ENCODE measurements around the gene SKOR1.

SKOR1 gene

DNA sequence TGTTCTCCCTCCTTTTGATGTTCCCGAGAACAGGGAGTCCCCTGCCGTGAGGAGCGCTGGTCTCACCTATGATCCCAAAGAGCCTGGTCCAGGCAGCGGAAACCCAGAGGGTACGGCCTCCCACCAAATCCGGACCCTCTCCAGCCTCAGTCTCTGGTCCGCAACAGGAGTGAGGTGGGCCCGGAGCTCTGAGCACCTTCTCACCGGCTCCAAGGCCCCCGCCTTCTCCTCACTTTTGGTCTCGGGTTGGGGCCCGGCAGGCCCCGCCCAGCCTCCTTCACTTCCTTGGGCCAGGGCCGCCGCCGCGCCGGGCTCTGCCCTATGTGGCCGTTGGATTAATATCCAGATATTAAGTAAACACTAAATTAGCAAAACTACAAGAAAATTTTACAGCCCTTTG lies 5.7 kb upstream of the SKOR1 start:
- DNase-seq, result no peak

DNA sequence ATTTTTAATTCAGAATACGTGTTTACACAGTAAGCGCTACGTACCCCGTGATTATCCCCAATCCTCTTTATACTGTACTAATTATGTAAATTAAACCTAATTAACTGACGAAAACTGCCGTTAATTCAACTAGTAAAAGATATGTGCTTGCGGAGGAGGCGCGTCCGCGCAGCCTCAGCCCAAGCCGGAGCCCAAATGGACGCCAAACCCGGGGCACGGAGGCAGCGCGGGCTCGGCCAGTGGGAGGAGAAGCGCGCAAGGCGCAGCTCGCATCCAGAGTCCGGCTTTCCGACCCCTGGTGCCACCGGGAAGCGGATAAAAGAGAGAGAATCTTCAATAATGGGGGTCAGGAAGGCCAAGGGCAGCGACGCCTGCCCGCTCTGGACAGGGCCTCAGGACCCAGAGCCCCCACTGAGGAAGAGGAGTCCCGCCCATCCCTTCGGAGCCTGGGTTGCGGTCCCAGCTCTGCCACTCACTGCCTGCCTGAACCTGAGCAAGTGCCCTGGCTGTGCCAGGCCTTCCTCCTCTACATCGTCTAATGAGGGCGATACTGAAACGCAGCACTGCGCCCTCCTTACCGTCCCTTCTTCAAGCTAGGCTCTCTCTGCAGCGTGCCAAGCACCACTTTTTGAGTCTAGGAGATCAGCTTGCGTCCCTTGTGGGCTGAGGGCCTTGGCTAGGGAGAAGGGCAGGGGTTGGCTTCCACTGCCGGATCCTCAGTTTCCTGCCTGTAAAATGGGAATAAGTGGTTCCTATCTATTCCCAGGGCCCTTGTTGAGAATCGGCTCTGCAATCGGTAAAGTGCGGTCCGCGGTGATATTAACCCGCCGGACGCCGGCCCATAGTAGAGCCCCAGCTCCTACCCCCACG lies 5.0 kb upstream of the SKOR1 start:
- DNase-seq, result no peak

DNA sequence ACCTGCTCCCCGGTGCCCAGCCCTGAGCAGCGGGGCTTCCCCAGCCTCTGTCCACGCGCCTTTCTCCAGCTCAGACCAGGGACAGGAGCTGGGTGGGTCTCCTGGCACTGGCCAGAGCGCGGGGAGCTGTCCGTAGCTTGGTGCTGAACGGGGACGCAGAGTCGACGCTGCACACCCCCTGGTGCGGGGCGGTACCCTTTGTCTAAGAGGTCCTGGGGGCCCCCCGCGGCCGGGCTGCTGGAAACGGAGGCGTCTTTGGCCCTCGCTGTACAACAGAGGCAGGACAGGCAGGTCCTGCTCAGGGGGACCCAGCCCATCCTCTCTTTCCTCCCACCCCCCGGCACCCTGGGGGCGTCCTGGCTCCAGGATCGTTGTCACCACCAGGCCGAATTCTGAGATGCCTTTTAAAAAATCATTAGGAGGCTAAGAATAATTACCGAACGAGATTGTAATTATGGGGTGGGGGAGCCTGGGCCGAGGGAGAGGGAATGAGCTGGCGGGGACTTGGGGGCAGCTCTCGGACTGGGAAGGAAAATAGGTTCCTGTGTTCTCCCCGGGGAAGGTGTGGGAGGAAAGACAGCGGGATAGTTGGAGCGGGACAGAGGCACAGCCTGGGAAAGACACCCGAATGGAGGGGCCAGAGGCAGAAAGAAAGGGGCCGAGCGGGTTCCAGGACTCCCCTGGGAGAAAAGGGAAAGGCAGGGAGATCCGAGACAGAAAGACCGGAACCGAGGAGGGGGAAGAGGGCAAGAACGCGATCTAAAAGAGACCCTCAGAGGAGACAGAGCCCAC lies 4.1 kb upstream of the SKOR1 start:
- no peak for DNase-seq

DNA sequence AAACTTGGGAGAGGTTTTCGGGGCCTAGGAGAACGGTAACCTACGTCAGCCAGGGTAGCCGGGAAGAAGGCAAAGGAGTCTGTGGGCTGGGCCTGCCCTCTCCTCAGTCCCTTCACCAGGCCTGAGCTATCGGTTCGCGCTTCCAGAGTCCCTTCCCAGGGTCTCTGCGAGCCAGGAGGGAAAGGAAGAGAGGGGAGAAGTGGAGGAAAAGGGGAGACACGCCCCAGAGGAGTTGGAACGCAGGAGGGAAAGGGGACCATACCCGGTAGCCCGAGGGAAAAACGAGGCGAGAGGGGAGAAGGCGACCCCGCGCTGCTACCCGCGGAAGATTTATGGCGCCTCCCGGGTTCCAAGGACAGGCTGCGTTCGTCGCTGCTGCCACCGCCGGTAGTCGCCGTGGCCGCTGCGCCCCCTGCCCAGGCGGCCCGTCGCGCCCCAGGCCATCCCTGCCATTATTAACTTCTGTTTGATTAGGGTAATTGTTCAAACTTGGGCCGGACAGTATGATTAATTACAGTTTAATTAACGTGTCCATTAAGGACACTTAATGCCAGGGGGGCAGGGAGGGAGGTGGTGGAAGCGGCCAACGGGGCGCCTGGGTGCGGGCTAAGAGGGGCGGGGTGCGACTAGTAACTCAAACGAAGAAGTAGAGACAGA lies 3.4 kb upstream of the SKOR1 start:
- no peak for DNase-seq

DNA sequence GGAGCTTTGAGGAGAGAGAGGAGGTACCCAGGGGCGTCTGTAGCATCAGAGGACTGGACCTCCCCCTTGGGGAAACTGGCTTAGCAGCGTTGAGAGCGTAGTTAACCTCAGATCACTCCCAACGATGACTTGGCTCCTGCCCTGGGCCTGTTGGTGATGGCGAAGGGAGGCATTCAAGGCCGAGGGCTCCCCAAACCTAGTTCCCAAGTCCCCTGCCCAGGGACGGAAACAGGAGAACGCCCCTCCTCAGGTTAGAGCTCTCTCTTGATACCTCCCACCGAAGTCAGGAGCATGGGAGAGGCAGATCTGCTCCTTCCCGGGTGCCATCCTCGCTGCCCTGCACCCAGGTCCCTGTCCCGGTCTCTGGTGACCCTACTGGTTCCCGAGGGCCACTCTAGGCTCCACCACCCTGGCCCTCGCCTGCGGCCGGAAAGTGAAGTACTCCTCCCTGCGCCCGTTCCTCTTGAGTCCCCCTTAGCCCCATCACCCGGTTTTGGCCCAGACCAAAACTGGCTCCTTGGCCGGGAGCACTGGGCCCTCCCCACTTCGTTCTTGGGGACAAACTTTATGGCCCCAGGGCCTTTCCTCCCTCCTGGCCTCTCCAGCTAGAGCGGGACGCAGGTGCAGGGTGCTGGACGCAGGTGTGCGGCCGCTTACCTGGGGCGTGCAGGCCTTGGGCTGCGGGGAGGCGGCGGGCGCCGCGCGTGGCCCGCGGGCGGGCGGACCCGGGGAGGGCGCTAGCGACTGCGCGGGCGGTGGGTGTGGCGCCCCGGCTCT lies 2.6 kb upstream of the SKOR1 start:
- no peak for DNase-seq

DNA sequence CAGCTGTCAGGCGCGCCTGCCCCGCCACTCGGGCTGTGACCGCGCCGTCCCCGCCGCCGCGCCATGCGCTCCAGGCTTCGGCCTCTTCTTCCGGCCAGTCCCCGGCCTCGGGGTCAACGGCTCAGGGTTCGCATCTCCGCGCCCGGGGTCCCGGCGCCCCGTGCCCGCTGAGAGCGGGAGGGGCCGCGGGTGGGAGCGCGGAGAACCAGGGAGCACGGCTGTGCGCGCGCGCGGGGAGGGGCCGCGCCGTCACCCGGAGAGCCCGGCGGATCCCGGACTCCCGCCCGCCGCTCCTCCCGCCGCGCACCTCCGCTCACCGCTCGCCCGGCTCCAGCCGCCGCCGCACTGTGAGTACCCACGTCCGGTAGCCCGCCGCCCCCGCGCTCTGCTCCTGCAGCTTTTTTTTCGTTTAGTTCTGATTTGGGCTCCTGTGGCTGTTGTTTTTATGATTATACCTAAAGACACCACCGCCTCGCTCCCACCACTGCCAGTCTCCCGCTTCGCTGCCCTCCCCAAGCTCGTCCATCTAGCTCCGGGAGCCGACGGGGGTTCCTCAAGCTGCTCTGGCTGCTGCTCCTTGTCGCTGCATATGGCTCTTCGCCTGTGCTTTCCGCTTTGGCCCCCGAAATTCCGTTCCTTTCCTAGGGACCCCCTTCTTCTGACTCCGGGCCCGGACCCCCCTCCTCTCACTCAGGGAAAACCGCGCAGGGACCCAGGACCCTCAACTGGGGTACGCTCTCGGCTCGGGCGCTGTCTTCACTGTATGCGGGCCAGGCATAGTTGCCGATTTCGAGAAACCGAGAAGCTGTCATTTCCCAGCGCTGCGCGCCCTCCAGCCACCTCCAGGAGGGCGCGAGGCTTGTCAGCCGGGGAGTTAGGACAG lies 1.8 kb upstream of the SKOR1 start:
- DNase-seq, result no peak

DNA sequence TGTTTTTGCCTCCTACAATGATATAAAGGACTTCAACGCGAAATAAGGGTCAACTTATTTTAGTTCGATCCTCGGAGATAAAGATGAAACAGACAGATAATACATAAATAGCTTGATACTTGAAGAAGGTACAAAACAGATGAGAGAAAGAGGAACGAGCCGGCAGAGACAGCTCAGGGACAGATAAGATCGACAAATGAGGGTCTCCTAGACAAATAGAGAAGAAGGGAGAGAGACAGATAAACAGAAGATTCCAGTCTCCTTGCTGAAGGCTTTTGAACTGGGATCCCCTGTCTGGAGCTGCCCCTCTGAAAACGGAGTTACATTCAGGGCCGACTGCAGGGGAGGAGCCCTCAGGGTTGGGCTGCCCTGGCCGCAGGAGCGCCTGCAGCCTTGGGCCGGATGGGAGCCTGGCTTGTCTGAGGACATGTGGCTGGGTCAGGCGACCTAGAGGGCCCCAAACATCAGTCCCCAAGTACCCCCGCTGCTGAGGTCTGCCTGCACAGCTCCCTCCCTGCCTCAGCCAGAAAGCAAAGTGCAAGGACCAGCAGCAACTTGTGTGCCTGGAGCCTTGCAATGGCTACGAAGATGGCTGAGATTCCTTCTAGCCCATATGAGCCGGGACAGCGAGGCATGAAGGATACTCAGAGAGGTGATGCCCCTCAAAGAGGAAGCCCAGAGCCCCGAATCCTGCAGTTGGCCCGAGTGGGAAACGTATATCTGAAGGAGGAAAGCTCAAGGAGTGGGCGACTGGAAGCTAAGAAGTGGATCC lies 926 bp upstream of the SKOR1 start:
- DNase-seq, result no peak

DNA sequence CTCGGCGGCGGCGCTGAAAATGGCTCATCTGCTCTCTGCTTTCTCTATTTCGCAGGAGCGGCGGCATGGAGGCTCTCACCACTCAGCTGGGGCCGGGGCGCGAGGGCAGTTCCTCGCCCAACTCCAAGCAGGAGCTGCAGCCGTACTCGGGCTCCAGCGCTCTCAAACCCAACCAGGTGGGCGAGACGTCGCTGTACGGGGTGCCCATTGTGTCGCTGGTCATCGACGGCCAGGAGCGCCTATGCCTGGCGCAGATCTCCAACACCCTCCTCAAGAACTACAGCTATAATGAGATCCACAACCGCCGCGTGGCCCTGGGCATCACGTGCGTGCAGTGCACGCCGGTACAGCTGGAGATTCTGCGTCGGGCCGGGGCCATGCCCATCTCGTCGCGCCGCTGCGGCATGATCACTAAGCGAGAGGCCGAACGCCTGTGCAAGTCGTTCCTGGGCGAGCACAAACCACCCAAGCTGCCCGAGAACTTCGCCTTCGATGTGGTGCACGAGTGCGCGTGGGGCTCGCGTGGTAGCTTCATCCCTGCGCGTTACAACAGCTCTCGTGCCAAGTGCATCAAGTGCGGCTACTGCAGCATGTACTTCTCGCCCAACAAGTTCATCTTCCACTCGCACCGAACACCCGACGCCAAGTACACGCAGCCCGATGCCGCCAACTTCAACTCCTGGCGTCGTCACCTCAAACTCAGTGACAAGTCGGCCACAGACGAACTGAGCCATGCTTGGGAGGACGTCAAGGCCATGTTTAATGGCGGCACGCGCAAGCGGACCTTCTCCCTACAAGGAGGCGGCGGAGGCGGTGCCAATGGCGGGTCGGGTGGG lies 790 bp downstream of the SKOR1 start:
- DNase-seq, result no peak

DNA sequence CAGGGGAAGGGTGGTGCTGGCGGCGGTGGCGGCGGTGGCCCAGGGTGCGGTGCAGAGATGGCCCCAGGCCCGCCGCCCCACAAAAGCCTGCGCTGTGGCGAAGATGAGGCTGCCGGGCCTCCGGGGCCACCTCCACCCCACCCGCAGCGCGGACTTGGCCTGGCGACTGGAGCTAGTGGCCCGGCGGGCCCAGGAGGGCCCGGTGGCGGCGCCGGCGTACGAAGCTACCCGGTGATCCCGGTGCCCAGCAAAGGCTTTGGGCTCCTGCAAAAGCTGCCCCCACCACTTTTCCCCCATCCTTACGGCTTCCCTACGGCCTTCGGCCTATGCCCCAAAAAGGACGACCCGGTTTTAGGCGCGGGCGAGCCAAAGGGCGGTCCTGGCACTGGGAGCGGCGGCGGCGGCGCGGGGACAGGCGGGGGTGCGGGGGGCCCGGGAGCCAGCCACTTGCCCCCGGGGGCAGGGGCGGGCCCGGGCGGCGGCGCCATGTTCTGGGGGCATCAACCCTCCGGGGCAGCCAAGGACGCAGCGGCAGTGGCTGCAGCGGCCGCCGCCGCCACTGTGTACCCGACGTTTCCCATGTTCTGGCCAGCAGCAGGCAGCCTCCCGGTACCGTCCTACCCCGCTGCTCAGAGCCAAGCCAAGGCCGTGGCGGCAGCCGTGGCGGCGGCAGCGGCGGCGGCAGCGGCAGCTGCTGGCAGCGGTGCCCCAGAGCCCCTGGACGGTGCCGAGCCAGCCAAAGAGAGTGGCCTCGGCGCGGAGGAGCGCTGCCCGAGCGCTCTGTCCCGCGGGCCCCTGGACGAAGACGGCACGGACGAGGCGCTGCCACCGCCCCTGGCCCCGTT lies 1.6 kb downstream of the SKOR1 start:
- no peak for DNase-seq

DNA sequence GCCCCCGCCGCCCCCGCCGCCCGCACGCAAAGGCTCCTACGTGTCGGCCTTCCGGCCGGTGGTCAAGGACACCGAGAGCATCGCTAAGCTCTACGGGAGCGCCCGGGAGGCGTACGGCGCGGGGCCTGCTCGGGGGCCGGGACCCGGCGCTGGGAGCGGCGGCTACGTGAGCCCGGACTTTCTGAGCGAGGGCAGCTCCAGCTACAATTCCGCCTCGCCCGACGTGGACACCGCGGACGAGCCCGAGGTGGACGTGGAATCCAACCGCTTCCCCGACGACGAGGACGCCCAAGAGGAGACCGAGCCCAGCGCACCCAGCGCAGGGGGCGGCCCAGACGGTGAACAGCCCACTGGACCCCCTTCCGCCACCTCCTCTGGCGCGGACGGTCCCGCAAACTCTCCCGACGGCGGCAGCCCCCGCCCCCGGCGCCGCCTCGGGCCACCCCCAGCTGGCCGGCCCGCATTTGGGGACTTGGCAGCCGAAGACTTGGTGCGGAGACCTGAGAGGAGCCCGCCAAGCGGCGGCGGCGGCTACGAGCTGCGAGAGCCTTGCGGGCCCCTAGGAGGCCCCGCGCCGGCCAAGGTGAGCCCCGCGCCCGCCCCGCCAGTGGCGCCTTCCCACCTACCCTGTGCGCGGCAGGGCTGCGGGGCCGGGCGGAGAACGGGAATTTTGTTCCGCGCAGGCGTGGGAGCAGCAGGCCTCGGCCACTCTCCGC lies 2.4 kb downstream of the SKOR1 start:
- DNase-seq, result no peak

DNA sequence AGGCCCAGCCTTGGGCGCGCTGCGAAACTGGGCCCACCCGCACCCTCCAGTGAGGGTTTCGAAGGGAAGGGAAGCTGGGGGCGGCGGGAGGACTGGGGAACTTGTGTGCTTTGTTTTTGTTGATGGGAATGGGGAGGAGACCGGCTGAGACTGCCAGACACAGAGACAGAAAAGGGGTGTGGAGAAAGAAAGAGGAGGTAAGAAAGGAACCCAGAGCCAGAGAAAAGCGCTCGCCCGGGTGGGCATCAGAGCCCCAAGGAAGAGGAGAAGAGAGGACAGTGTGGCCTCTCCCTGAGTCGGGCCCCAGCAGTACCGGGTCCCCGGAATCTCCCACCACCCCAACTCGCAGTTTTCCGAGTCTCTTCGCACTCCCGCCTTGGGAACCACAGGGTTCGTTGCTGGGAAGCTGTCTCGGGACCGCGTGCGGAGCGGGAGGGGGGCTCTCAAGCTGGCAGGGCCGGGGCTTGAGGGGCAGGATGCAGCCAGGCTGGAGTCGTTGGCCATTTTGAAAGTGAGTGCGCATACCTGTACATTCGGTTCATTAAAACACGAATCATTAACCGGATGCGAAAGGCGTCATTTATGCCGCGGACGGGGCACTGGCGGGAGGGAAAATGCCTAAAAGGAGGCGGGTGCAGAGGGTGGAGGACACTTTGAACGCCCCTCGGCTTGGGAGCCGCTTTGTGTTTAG lies 3.1 kb downstream of the SKOR1 start:
- DNase-seq, result no peak

DNA sequence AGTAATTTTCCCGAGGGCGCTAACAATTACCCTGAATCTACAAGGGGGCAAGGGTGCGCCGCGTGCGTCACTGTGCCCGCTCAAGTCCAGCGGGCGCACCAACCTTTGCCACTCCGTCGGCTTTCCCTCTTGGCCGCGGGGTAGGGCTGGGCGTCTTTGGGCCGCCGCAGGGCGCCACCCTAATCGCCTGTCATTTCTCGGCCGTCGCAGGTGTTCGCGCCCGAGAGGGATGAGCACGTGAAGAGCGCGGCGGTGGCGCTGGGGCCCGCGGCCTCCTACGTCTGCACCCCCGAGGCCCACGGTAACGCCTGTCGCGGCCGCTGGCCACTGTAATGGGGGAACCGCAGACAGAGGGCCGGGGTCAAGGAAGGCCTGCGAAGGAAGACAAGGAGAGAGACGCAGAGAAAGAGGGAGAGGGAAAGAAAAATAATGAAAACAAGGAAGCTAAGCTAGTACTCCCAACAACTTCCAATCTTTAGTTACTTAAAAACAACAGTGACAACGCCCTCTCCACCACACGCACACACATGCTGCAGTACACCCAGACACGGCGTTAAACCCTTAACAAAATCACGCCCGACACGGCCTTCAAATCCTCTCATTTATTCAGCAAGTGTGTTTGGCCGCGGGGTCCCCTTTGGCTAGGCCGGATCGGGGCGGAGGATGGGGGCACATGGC lies 3.8 kb downstream of the SKOR1 start:
- DNase-seq, result no peak

DNA sequence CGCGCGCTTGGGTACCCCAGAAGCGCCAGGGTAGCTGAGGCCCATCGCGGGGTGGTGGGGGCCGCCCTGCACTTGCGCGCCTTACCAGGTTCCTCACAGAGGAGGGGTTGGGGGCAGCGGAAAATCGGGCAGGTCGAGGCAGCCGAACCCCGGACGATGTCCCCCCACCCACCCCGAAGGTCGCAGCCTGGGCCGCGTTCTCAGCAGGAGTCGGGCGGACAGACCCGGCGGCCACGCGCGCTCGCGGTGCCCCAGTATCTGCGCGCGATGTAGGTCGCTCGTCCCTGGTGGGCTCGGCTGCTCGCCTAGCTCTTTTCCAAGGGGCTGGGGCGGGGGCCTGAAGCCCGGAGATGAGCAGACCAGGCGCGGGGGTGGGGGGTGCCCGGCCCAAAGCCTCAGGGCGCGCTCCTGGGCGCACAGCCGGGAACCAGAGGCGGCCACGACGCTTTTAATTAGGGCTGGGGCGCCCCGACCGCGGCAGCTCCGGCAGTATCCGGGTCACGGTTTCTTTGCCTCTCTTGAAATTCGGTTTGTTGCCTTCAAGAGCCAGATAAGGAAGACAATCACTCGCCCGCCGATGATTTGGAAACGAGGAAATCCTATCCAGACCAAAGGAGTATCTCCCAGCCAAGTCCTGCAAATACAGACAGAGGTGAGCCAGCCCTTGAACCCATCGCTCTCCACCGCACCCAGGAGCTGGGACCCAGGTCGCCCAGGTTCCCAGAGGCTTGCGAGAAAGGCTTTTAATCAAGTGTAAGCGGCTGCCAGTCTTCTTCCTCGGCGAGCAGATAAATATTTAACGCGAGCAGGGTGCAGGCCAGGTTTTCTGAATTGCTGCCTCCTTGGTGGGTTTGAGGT lies 4.6 kb downstream of the SKOR1 start:
- no peak for DNase-seq

DNA sequence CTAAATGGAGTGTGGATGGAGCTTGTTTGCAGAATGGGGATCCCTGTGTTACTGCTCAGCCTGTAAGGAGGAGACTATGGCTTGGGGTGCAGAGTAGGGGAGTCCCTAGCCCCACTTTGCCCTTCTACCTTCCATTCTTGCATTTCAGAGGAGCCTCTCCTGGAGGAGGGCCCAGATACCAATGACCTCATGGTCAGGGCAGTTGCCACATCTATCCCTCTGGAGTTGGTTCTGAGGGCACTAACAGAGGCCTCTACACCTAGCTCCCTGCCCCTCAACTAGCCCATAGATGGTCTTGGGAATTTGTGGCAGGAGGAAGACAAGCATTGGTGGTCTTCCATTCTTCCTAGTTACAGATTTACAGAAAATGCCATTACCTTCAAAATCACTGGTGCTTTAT lies 6.1 kb downstream of the SKOR1 start:
- DNase-seq, result no peak

DNA sequence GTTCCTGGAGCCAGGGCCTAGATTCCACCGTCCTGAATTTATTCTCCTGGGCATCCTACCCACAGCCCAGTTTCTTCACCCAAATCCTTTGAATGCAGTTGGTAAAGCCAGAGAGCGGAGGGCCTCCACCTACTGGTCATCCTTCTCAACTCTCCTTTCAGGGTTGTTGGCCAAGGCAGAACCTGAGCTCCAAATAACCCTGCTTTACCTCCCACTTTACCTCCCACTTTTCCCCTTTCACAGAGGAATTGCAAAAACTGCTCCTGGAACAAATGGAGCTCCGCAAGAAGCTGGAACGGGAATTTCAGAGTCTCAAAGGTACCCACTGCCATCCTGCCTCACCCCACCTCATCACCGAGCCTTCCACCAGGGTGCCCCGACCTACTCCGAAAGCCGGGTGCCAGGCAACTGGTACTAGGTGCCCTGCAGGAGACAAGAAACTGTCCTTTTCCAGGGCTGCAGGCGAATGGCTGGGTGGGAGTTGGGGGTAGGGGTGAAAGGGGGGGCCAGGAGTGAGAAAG lies 6.8 kb downstream of the SKOR1 start:
- no peak for DNase-seq

Measured in CD4-positive, alpha-beta T cell treated with Interleukin-12 subunit alpha and Interleukin-12 subunit beta, for 1 hour (primary cell).